Heart left ventricle (tissue), 13 donors: ENCODE results near the gene DSC1.

Source experiments
- POLR2A ChIP-seq, 2 donors: fragments of 450-650 bp; IDR thresholded peaks; one replicate each; pipeline ENCODE4 v1.6.1; 2017; ENCODE audit warnings: antibody characterized with exemption in 2 of 2, mild to moderate bottlenecking in 2 of 2, moderate library complexity in 2 of 2
- TF ChIP-seq, protein P1 (sequence below), 12 donors: fragments of 200-600 bp; sonication (generic) in 4 of 12; IDR thresholded peaks; one replicate each; pipeline versions ENCODE4 v1.5.0 to v1.8.0; 2018 to 2022; ENCODE audit warnings: antibody characterized with exemption in 12 of 12, mild to moderate bottlenecking in 5 of 12
- donor health status: ischemic (EF 13 %, LVEDD 7.1; RV severe dilation, severe dysfunction).
- donor health status: DM: no; HTN: yes; CAD: no.
- donor health status: DM: no; HTN: no; CAD: no.
- donor health status: ischemic (EF 25% LVEDD 6.9; RV normal size, moderate dysfunction).
- donor health status: ischemic (EF 25% LVEDD 5.7; RV mildly dilated, moderate dysfunction).
- donor health status: ischemic (EF 35%, LVEDD 5.7; RV mildly dilated, moderate dysfunction).
- donor health status: nonischemic (EF 11% LVEDD 7.7; RV severe dilation, severe dysfunction).
- donor health status: DM: yes; HTN: yes; CAD: no.
- donor health status: PGD.
- donor health status: ischemic (EF 29% LVEDD 5.4; RV normal size, mild dysfunction).
- donor health status: nonischemic (EF 23%, LVEDD 6.1; RV moderate dilation, normal function).

DNA sequence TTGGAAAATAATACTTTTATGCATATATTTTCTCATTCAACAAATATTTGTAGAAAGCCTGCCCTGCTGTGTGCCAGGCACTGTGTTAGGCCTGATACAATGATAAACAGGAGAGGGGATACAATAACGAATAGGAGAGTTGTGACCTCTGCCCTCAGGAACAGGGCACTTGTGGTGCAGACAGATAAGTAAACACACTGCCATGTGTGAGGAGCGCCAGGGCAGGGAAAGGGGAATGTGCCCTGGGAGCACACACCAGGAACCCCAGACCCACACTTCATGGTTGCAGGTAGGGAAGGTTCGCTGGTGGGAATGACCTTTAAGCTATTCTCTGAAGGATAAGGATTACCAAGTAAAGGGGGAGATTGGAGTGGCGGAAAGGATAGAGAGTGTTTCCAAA lies 42.2 kb upstream of the DSC1 start:
- TF ChIP-seq, protein P1, sequence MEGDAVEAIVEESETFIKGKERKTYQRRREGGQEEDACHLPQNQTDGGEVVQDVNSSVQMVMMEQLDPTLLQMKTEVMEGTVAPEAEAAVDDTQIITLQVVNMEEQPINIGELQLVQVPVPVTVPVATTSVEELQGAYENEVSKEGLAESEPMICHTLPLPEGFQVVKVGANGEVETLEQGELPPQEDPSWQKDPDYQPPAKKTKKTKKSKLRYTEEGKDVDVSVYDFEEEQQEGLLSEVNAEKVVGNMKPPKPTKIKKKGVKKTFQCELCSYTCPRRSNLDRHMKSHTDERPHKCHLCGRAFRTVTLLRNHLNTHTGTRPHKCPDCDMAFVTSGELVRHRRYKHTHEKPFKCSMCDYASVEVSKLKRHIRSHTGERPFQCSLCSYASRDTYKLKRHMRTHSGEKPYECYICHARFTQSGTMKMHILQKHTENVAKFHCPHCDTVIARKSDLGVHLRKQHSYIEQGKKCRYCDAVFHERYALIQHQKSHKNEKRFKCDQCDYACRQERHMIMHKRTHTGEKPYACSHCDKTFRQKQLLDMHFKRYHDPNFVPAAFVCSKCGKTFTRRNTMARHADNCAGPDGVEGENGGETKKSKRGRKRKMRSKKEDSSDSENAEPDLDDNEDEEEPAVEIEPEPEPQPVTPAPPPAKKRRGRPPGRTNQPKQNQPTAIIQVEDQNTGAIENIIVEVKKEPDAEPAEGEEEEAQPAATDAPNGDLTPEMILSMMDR (IDR thresholded peaks at IDR 0.05): no peak
- TF ChIP-seq POLR2A (IDR thresholded peaks at IDR 0.05): no peak
